Ishikawa (cell line): ENCODE data around the gene GPR17.

Experiments
- EP300 ChIP-seq: IDR thresholded peaks from 2 replicates; pipeline ENCODE4 v1.6.1; 2012; ENCODE audit warnings: borderline replicate concordance
- NFIC ChIP-seq: IDR thresholded peaks from 2 replicates; pipeline ENCODE4 v1.6.1; 2012
- RAD21 ChIP-seq: IDR thresholded peaks from 2 replicates; pipeline ENCODE4 v1.6.1; 2012; ENCODE audit warnings: low read depth
- TAF1 ChIP-seq: IDR thresholded peaks from 2 replicates; pipeline ENCODE4 v1.6.1; 2012; ENCODE audit warnings: low read depth, mild to moderate bottlenecking
- TEAD4 ChIP-seq: IDR thresholded peaks from 2 replicates; pipeline ENCODE4 v1.6.1; 2012
- YY1 ChIP-seq: IDR thresholded peaks from 2 replicates; pipeline ENCODE4 v1.6.1; 2012; ENCODE audit warnings: low read depth
- ZBTB7A ChIP-seq: IDR thresholded peaks from 2 replicates; pipeline ENCODE4 v1.6.1; 2012; ENCODE audit warnings: low read depth
- TF ChIP-seq, protein P1 (sequence below): IDR thresholded peaks from 2 replicates; pipeline ENCODE4 v1.6.1; 2012; ENCODE audit warnings: low read depth, mild to moderate bottlenecking
- TF ChIP-seq, protein P2 (sequence below): IDR thresholded peaks from 2 replicates; pipeline ENCODE4 v1.6.1; 2012
- TF ChIP-seq, protein P3 (sequence below): IDR thresholded peaks from 2 replicates; pipeline ENCODE4 v1.6.1; 2012

DNA sequence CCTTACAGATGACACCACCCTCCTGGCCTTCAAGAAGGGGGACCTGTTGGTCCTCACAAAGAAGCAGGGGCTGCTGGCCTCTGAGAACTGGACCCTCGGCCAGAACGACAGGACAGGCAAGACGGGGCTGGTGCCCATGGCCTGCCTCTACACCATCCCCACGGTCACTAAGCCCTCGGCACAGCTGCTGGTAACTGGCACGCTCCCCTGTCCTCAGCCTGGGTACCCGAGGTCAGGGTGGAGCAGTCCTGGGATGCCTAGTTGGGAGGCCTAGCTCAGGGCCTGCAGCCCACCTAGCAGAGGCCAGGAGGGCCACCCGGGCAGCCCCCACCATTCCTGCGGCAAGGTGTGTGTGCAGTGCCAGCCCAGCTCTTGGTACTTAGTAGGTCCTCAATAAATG lies 16.3 kb upstream of the GPR17 start:
- TF ChIP-seq, protein P1, sequence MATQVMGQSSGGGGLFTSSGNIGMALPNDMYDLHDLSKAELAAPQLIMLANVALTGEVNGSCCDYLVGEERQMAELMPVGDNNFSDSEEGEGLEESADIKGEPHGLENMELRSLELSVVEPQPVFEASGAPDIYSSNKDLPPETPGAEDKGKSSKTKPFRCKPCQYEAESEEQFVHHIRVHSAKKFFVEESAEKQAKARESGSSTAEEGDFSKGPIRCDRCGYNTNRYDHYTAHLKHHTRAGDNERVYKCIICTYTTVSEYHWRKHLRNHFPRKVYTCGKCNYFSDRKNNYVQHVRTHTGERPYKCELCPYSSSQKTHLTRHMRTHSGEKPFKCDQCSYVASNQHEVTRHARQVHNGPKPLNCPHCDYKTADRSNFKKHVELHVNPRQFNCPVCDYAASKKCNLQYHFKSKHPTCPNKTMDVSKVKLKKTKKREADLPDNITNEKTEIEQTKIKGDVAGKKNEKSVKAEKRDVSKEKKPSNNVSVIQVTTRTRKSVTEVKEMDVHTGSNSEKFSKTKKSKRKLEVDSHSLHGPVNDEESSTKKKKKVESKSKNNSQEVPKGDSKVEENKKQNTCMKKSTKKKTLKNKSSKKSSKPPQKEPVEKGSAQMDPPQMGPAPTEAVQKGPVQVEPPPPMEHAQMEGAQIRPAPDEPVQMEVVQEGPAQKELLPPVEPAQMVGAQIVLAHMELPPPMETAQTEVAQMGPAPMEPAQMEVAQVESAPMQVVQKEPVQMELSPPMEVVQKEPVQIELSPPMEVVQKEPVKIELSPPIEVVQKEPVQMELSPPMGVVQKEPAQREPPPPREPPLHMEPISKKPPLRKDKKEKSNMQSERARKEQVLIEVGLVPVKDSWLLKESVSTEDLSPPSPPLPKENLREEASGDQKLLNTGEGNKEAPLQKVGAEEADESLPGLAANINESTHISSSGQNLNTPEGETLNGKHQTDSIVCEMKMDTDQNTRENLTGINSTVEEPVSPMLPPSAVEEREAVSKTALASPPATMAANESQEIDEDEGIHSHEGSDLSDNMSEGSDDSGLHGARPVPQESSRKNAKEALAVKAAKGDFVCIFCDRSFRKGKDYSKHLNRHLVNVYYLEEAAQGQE: no peak
- TF ChIP-seq RAD21 (no peak), TAF1 (no peak), NFIC (no peak), ZBTB7A (no peak), YY1 (no peak), TEAD4 (no peak), EP300 (no peak)
- TF ChIP-seq, protein P2, sequence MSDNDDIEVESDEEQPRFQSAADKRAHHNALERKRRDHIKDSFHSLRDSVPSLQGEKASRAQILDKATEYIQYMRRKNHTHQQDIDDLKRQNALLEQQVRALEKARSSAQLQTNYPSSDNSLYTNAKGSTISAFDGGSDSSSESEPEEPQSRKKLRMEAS: no peak
- TF ChIP-seq, protein P3, sequence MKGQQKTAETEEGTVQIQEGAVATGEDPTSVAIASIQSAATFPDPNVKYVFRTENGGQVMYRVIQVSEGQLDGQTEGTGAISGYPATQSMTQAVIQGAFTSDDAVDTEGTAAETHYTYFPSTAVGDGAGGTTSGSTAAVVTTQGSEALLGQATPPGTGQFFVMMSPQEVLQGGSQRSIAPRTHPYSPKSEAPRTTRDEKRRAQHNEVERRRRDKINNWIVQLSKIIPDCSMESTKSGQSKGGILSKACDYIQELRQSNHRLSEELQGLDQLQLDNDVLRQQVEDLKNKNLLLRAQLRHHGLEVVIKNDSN: no peak
